ENCODE data around the gene MREG.

DNA sequence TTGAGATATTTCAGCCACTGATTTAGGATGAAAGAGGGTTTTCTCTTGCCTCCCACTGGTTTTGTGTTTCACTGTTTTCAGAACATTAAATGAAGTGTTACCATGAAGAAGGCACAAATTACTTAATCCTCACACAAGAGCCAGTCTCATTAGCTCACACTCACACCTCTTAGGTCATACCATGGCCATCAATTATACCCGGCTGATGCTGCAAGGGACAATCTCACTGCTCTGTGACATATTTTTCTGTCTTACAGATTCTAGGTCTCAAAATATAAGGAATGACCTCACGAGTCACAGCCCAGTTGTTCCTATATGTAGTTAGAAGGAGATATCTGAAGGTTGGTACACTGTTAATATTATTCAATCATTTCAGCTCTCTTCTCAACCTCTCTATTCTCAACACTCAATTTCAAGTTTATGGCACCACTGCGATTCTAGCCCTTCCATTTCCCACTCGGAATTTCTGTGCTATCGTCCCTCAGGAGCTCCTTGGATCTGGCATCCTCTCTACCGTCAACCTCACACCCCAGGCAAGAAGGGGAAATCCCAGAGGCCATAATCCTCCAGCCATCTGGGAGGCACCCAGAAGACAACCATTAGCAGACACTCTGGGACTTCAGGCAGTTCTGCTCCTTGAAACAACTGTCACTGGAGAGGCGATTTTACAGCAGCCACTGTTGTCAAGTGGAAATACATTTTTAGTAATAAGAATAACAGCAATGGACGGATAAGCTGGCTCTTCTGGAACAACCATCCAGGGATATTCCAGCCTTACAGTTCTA, 101.9 kb downstream of the MREG start:
- TF ChIP-seq POLR2A (IDR thresholded peaks at IDR 0.05), result no peak
- TF ChIP-seq, protein P1, sequence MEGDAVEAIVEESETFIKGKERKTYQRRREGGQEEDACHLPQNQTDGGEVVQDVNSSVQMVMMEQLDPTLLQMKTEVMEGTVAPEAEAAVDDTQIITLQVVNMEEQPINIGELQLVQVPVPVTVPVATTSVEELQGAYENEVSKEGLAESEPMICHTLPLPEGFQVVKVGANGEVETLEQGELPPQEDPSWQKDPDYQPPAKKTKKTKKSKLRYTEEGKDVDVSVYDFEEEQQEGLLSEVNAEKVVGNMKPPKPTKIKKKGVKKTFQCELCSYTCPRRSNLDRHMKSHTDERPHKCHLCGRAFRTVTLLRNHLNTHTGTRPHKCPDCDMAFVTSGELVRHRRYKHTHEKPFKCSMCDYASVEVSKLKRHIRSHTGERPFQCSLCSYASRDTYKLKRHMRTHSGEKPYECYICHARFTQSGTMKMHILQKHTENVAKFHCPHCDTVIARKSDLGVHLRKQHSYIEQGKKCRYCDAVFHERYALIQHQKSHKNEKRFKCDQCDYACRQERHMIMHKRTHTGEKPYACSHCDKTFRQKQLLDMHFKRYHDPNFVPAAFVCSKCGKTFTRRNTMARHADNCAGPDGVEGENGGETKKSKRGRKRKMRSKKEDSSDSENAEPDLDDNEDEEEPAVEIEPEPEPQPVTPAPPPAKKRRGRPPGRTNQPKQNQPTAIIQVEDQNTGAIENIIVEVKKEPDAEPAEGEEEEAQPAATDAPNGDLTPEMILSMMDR (IDR thresholded peaks at IDR 0.05), result no peak
